KG1 (cell line): ENCODE results near the gene GMDS.

Experiments
- DNase-seq: peaks from one replicate; lab custom pipeline; 2025; lab: John Stamatoyannopoulos, UW

GMDS gene

DNA sequence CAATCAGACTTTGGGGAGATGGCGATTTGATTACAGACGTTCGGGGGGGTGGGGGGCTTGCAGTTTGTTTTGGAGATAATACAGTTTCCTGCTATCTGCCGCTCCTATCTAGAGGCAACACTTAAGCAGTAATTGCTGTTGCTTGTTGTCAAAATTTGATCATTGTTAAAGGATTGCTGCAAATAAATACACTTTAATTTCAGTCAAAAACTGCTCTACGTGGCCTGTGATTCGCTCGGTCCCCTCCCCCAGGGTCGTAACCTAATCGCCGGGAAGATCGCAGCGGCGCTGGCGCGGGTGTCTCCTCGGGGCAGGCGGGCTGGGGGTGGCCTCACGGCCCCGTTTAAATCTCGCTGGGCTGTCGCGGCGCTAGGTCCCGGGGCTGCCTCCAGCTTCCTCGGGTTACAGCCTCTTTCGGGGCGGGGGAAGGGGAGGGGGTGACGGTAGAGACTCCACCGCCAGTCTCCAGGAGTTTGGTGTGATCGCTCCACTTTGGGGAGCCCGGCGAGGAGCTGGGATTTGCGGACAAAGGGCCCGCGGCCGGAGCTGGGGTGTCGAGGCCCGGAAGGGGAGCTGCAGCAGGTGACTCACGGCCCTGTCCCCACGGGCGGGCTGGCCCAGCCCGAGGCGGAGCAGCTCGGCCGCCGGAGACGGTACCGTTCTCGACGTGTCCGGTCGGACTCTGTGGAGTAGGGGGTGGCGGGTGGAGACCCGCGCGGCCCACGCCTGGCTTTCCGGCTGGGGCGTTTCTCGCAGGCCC, 631.5 kb downstream of the GMDS start:
- no peak for DNase-seq

DNA sequence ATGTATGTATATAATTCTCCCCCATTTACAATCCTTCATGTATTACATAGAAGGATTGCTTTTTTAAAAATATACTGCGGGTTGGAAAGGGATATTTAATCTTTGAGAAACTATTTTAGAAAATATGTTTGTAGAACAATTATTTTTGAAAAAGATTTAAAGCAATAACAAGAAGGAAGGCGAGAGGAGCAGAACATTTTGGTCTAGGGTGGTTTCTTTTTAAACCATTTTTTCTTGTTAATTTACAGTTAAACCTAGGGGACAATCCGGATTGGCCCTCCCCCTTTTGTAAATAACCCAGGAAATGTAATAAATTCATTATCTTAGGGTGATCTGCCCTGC, 632.1 kb downstream of the GMDS start:
- no peak for DNase-seq

DNA sequence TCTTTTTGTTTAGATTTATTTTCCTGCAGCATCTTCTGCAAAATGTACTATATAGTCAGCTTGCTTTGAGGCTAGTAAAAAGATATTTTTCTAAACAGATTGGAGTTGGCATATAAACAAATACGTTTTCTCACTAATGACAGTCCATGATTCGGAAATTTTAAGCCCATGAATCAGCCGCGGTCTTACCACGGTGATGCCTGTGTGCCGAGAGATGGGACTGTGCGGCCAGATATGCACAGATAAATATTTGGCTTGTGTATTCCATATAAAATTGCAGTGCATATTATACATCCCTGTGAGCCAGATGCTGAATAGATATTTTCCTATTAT, 632.5 kb downstream of the GMDS start:
- DNase-seq: no peak

DNA sequence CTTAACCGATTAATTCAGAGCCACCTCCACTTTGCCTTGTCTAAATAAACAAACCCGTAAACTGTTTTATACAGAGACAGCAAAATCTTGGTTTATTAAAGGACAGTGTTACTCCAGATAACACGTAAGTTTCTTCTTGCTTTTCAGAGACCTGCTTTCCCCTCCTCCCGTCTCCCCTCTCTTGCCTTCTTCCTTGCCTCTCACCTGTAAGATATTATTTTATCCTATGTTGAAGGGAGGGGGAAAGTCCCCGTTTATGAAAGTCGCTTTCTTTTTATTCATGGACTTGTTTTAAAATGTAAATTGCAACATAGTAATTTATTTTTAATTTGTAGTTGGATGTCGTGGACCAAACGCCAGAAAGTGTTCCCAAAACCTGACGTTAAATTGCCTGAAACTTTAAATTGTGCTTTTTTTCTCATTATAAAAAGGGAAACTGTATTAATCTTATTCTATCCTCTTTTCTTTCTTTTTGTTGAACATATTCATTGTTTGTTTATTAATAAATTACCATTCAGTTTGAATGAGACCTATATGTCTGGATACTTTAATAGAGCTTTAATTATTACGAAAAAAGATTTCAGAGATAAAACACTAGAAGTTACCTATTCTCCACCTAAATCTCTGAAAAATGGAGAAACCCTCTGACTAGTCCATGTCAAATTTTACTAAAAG, 633.0 kb downstream of the GMDS start:
- DNase-seq: peak; percentile 39

DNA sequence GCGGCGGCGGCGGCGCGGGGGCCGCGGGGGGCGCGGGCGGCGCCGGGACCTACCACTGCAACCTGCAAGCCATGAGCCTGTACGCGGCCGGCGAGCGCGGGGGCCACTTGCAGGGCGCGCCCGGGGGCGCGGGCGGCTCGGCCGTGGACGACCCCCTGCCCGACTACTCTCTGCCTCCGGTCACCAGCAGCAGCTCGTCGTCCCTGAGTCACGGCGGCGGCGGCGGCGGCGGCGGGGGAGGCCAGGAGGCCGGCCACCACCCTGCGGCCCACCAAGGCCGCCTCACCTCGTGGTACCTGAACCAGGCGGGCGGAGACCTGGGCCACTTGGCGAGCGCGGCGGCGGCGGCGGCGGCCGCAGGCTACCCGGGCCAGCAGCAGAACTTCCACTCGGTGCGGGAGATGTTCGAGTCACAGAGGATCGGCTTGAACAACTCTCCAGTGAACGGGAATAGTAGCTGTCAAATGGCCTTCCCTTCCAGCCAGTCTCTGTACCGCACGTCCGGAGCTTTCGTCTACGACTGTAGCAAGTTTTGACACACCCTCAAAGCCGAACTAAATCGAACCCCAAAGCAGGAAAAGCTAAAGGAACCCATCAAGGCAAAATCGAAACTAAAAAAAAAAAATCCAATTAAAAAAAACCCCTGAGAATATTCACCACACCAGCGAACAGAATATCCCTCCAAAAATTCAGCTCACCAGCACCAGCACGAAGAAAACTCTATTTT, 633.7 kb downstream of the GMDS start:
- DNase-seq: no peak

DNA sequence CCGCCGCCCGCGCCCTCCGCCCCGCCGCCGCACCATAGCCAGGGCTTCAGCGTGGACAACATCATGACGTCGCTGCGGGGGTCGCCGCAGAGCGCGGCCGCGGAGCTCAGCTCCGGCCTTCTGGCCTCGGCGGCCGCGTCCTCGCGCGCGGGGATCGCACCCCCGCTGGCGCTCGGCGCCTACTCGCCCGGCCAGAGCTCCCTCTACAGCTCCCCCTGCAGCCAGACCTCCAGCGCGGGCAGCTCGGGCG, 634.2 kb downstream of the GMDS start:
- no peak for DNase-seq

DNA sequence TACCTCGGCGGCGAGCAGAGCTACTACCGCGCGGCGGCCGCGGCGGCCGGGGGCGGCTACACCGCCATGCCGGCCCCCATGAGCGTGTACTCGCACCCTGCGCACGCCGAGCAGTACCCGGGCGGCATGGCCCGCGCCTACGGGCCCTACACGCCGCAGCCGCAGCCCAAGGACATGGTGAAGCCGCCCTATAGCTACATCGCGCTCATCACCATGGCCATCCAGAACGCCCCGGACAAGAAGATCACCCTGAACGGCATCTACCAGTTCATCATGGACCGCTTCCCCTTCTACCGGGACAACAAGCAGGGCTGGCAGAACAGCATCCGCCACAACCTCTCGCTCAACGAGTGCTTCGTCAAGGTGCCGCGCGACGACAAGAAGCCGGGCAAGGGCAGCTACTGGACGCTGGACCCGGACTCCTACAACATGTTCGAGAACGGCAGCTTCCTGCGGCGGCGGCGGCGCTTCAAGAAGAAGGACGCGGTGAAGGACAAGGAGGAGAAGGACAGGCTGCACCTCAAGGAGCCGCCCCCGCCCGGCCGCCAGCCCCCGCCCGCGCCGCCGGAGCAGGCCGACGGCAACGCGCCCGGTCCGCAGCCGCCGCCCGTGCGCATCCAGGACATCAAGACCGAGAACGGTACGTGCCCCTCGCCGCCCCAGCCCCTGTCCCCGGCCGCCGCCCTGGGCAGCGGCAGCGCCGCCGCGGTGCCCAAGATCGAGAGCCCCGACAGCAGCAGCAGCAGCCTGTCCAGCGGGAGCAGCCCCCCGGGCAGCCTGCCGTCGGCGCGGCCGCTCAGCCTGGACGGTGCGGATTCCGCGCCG, 634.7 kb downstream of the GMDS start:
- peak; percentile 17 for DNase-seq

DNA sequence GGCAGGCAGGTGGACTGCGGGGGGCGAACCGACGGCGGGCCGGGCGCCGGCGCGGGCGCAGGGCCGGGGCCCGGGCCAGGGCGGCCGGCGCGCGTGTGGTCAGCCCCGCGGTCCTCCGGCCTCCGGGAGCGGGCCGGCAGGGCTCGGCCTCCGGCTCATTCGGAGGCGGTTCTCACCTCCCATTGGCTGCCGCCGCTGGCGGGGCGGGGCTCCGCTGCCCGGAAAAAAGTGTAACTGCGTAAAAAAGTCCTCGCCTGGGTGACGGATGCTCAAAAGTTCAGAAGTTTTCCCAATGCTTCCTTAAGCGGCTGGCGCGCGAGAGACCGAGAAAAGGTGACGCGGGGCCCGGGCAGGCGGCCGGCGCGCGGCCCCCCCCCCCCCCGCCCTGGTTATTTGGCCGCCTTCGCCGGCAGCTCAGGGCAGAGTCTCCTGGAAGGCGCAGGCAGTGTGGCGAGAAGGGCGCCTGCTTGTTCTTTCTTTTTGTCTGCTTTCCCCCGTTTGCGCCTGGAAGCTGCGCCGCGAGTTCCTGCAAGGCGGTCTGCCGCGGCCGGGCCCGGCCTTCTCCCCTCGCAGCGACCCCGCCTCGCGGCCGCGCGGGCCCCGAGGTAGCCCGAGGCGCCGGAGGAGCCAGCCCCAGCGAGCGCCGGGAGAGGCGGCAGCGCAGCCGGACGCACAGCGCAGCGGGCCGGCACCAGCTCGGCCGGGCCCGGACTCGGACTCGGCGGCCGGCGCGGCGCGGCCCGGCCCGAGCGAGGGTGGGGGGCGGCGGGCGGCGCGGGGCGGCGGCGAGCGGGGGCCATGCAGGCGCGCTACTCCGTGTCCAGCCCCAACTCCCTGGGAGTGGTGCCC, 635.5 kb downstream of the GMDS start, which contains the start of gene FOXC1:
Gene FOXC1 (plus strand): TSS at position 268 of the 849 bp plus-strand sequence. CDS start 531 bp downstream, at position 799.
- peak; percentile 21 for DNase-seq

DNA sequence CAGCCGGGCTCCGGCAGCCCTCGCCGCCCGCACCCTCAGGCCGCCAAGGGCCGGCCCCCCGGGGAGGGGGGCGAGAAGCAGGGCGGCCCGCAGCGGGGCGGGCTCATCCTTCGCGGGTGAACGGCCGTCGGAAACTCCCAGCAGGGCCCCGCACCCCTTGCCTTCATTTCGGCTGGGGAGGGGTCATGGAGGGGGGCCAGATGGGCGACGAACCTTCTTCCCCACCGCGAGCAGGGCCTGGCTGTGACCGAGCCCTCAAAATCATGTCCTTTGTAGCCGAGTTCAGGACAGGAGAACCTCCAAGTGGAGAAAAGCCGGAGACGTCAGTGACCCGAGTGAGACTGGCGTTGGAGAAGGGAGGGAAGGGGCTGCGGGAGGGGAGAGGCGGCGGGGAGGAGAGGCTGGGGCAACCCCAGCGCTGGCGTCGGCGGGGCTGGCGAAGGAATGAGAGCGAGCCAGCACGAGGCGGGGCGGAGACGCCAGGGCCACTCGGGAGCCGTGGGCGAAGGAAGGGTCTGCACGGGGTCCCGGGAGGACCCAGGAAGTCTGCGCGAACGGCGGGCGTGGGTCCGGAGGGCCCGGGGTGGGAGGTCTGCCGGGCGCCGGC, 636.3 kb downstream of the GMDS start:
- no peak for DNase-seq

DNA sequence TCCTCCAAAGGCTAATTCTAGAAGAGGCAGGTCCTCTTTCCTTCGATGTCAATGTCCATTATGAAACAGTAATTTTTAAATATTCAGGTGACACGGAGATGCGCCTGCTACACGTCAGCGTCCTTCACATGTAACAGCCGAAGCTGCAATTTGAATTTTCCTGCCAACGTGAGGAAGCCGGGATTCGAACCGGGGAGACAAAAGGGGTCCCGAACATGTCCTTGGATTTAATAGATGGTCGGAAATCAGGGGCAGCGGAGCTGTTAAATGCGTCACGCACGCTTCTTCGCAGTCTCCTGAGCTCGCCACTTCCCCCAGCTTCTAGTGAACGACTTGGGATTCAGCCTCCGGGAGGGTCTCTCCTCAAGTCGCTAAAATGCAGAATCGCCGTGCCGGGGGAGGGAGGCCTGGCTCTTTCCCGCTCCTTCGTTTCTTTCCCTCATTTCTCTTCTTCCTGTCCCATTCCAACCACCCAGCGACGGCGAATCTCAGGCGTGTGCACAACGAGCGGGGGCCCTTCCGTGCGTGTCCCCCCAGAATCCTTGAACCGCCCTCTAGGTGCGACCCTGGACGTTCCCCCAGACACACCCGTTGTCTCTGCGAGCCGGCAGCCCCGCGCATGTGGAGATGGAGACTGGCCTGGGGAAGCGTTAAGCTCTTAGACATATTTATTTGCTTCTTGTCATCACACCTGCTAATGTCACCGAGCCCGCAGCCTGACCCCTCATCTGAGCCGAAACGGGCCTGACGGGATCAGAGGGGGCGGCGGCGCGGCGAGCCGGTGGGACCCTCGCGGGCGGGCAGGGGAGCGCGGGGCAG, 637.0 kb downstream of the GMDS start:
- DNase-seq: no peak

DNA sequence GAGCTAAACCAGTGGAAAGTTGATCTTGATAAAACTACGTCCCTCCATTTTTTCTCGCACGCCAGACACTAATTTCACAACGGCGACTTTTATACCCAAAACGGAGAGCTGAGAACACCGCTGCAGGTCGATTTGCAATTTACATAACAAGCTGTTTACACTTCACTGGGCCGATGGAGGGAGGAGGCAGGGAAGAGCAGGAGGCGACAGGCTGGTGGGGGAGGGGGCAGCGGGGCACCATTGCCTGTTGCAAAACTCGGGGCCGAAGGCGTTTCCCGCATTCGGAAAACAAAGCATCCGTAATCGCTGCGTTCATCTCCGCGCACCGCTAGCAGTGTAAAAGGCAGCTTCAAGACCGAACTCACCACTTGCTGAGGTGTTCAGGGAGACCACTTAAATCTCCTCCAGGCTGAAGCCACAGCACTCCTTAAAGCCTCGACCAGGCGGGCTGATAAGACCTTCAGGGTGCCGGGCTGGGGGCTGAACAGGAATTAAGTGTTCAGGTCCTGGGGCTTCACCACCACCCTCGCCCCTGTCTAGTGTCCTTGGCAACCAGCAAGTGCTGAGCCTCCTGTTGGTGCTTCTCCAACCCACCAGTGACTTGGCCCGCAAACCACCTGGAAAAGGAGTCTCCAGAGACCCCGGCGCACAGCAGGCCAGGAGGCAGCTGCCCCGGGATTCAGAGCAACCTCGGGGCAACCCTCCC, 637.7 kb downstream of the GMDS start:
- peak; percentile 46 for DNase-seq

DNA sequence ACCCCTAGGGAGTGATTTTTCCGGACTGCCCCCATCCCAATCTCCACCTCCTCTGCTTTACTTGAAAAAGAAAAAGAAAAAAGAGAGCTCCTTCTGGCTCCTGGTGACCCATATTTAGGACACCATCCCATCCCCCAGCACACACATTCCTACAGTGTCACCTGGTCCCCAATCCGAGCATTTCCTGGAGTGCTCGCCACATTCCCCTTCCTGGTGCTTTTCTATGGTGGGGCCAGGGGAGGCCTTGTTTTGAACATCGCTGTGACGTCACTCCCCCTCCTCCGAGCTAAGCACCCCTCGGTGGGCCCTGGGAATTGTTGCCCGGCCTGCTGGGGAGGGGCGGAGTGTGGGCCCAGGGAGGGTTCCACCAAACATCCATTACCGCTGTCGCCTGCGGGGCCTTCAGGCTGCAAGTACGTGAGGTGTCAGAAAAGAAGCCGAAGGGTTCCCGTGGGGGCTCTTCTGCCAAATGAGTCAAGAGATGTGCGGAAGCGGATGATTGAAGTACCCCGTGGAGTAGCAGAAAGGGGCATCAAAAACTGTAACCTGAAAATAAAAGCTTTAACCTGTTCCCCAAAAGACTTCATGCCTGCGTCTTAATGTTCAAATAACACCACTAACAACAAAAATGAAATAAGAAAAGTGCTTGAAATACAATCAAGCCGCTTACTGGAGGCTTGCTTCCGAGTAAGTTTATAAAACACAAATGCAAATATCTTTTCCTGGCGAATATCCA, 638.5 kb downstream of the GMDS start:
- DNase-seq: peak; percentile 46

DNA sequence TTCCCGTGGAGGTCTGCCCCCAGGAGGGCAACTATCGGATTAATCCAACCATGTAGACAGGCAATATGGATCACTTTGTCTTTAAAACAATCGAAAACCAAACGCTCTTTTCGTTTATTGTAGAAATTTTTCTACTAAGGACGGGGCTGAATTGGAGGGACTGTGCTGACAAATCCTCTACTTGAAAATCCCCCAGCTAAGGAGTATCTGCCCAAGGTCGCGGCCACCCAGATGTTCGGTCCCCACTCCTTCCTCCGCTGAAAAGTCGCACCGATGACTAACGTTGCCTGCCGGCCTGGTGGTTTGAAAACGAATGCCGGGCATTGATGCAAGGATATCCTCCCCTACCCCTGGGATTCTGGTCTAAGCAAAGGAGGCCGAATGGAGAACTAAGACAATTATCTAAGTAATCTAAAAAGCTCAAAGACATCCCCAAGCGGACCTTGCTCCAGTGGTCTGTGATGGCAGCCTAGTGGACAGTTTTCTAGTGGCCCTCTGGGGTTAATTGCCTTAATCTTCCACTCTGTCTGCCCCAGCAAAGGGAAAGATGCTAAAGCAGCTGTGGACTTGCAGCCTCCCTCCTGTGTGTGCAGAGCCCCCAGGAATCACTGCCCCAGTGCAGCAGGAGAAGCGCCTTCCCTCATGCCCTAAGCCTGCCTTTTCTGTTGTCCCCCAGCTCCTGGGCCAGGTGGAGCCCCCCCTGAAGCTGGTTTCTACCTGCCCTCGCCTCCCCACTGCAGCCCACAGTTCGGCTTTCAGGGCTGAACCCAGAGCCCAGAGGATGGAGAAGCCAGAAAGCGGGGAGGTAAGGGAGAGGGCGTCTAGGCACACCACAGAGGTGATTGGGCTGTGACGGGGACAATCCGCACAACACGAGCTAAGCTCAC, 639.3 kb downstream of the GMDS start:
- peak; percentile 17 for DNase-seq

DNA sequence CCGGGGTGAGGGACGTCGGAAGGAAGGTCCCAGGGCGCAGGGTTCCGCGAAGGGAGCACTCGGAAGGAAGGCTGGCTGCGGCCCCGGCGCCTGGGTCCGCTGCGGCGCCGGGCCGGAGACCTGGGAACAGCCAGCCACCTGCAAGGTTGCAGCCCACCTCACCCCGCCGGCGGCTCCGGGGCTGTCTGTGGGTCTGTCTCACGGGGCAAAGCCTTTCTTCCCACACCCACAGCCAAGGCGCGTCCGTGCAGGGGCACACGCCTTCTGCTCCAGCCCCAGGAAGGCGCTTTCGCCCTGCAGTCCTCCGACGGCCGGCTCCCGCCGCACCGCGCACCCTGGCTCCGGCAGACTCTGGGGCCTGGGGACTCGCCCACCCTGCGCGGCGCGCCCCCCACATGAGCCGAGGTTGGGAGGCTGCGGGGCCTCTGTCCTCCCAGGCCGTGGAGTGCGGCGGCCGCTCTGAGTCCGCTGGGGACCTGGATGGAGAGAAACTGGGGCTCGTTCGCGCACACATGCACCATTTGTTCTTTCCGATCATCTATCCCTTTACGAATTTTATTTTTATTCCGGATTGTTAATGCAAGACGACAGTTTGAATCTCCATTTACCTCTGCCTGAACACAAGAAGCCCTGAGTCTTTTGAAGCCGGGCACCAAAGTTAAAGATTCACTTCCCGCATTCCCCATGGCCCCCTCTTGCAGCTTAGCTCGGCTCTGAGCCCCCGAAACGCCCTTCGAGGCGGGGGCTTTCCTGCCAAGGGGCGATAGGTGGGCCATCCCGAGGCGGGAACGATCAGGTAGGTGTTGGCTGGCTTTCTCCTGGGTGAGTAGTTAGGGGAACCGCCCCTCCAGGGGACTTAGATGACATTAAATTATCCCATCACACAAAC, 640.2 kb downstream of the GMDS start:
- DNase-seq: peak; percentile 28

DNA sequence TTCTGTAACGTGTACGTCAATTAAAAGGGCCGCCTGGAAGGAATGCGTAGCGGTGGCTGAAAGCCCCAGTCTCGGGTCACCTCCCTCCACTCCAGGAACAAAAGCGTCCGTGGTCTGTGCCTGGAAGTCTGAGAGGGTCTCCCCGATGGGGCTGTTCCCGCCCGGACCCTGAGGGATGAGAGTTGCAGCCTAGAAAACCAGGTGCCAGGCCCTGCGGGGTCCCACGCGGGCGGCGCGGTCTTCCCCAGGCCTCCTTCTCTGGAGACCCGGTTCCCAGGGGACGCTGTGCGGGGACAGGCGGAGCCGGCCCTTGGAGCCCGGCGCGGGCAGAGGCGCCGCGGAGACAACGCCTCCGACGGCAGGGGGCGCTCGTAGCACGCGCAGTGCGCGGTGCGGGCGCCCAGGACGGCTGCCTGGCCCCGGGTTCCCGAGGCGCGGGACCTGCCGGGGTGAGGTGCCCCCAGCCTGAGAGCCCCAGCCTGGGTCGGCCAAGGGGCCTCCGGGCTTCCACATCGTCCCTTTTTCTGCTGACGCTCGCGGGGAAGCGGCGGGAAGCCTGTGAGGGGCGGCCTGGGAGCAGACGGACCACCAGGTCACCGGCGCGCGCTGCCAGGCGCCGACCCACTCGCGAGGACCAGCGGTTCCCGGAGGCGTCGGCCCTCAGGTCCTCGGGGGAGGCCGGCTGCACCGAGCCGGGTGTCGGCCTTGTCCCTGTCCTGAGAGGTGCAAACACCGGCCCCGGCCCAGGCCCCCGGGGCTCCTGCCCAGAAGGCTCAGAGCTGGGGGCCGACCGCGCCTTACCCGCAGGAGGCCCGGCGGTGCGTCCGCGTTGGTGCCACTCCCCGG, 641.0 kb downstream of the GMDS start:
- peak; percentile 65 for DNase-seq

DNA sequence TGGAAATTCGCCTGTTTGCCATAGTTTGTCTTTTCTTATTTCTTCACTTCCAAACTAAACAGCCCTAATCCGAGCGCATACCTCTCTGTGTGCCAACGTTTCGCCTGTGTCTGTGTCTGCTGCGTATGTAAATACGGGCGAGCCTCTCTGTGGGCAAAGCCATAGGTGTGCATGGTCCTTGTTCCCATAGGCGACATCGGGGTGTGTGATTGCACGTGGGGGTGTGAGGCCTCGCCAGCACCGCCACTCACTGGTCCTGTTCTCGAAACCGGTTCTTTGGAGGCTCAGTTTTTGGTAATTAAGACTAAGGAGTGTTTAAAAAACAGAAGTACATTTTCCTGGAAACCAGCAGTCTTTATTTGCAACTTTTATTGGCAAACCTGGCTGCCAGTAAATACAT, 641.7 kb downstream of the GMDS start:
- DNase-seq: no peak
